Measurements from ENCODE around the gene AQP1. TPM values are rescaled to one million over a fixed set of nuclear protein-coding genes. Genes with fewer than 3 reads are reported as not detected.

The AQP1 gene
- total RNA-seq, 1 experiment from 2014 or later = 0.49 TPM

- Histone ChIP-seq H3K4me3 (ENCODE audit: low read depth, low read length, poor library complexity, severe bottlenecking) (no peak overlapping the region), H3K27ac (ENCODE audit: low read depth, low read length, poor library complexity, severe bottlenecking) (no peak overlapping the region), H3K27me3 (replicated peaks; ENCODE audit: insufficient read depth, low read depth, low read length, poor library complexity) (no peaks in the 10 kb centered on the region), H3K36me3 (ENCODE audit: insufficient read depth, low read length, poor library complexity, severe bottlenecking) (no peaks in the 10 kb centered on the region), H3K9me3 (ENCODE audit: low read depth, low read length, poor library complexity, severe bottlenecking) (no peaks in the 10 kb centered on the region), H3K4me1 (ENCODE audit: insufficient read depth, low read length, poor library complexity, severe bottlenecking) (no peaks in the 10 kb centered on the region)
- BruUV-seq (replicated peaks) = no TSS peak
- no peak for DNase-seq (ENCODE audit: low spot score)
- TF ChIP-seq EZH2 (IDR thresholded peaks at IDR 0.05; ENCODE audit: borderline replicate concordance, low read depth, low read length, poor library complexity, severe bottlenecking) (no peak), CTCF (conservative IDR thresholded peaks at IDR 0.05; ENCODE audit: low read depth, low read length) (no peak)
- ChIA-PET CTCF (no interaction called here), POLR2A (ENCODE audit: low non-redundant PET) (no interaction called here)
- intact Hi-C loops (cut with micrococcal nuclease; ENCODE audit: unreplicated experiment) = no loop called here
These were observed 44.2 kb upstream of the AQP1 start for GRCh38 chr7:30867483-30867882.

GRCh38 chr7:30869794-30870611, 41.6 kb upstream of the AQP1 start:
- Histone ChIP-seq H3K9me3 (ENCODE audit: low read depth, low read length, poor library complexity, severe bottlenecking) (no peaks in the 10 kb centered on the region), H3K4me3 (ENCODE audit: low read depth, low read length, poor library complexity, severe bottlenecking) (no peak overlapping the region), H3K4me1 (ENCODE audit: insufficient read depth, low read length, poor library complexity, severe bottlenecking) (no peaks in the 10 kb centered on the region), H3K27me3 (replicated peaks; ENCODE audit: insufficient read depth, low read depth, low read length, poor library complexity) (no peaks in the 10 kb centered on the region), H3K27ac (ENCODE audit: low read depth, low read length, poor library complexity, severe bottlenecking) (no peak overlapping the region), H3K36me3 (ENCODE audit: insufficient read depth, low read length, poor library complexity, severe bottlenecking) (no peaks in the 10 kb centered on the region)
- intact Hi-C loops (cut with micrococcal nuclease; ENCODE audit: unreplicated experiment) = no loop called here
- ChIA-PET CTCF (no interaction called here), POLR2A (ENCODE audit: low non-redundant PET) (no interaction called here)
- DNase-seq (ENCODE audit: low spot score) = peak; percentile 39
- BruUV-seq (replicated peaks) = no TSS peak
- TF ChIP-seq CTCF (conservative IDR thresholded peaks at IDR 0.05; ENCODE audit: low read depth, low read length) (no peak), EZH2 (IDR thresholded peaks at IDR 0.05; ENCODE audit: borderline replicate concordance, low read depth, low read length, poor library complexity, severe bottlenecking) (no peak)

- intact Hi-C loops (cut with micrococcal nuclease; ENCODE audit: unreplicated experiment) = no loop called here
- Histone ChIP-seq H3K9me3 (ENCODE audit: low read depth, low read length, poor library complexity, severe bottlenecking) (no peaks in the 10 kb centered on the region), H3K27me3 (replicated peaks; ENCODE audit: insufficient read depth, low read depth, low read length, poor library complexity) (no peaks in the 10 kb centered on the region), H3K36me3 (ENCODE audit: insufficient read depth, low read length, poor library complexity, severe bottlenecking) (no peaks in the 10 kb centered on the region), H3K27ac (ENCODE audit: low read depth, low read length, poor library complexity, severe bottlenecking) (no peak overlapping the region), H3K4me1 (ENCODE audit: insufficient read depth, low read length, poor library complexity, severe bottlenecking) (no peaks in the 10 kb centered on the region), H3K4me3 (ENCODE audit: low read depth, low read length, poor library complexity, severe bottlenecking) (no peak overlapping the region)
- no TSS peak for BruUV-seq (replicated peaks)
- POLR2A ChIA-PET (ENCODE audit: low non-redundant PET) = no interaction called here
- no peak for TF ChIP-seq EZH2 (IDR thresholded peaks at IDR 0.05; ENCODE audit: borderline replicate concordance, low read depth, low read length, poor library complexity, severe bottlenecking)
- TF ChIP-seq CTCF (conservative IDR thresholded peaks at IDR 0.05; ENCODE audit: low read depth, low read length) = no peak
- DNase-seq (ENCODE audit: low spot score) = no peak
- CTCF ChIA-PET = no interaction called here
These were observed 40.7 kb upstream of the AQP1 start for GRCh38 chr7:30870821-30871518.
